Loucy (cell line): Measurements from ENCODE around the gene PLEKHA1.

Experiments
- EZH2phosphoT487 ChIP-seq: fragments of 200-600 bp; IDR thresholded peaks from 2 replicates; pipeline ENCODE4 v1.6.1; 2018; ENCODE audit warnings: antibody characterized with exemption, mild to moderate bottlenecking, moderate library complexity, borderline replicate concordance
- TF ChIP-seq, protein P1 (sequence below): fragments of 200-600 bp; sonication (generic); conservative IDR thresholded peaks from 2 replicates; pipeline ENCODE4 v1.5.1; 2014; ENCODE audit warnings: mild to moderate bottlenecking, antibody characterized with exemption, low read length

DNA sequence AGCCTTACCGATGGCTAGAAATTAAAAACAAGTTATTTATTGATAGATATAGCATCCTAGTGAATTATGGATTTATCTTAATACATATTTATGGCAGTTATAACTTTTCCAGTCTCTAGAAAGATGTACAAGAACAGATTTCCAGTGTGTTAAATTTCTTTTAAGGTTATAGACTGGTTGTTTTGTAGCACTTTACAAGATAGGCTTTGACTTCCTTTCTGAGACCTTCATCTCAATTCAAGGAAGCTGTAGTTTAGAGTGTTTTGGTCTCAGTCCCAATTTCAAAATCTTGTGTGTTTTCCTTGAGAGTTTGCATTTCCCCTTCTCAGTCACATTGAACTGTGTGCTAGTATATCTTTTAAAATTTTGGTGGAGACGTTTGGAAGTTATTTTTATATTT is 30.1 kb downstream of the PLEKHA1 start:
- TF ChIP-seq, protein P1, sequence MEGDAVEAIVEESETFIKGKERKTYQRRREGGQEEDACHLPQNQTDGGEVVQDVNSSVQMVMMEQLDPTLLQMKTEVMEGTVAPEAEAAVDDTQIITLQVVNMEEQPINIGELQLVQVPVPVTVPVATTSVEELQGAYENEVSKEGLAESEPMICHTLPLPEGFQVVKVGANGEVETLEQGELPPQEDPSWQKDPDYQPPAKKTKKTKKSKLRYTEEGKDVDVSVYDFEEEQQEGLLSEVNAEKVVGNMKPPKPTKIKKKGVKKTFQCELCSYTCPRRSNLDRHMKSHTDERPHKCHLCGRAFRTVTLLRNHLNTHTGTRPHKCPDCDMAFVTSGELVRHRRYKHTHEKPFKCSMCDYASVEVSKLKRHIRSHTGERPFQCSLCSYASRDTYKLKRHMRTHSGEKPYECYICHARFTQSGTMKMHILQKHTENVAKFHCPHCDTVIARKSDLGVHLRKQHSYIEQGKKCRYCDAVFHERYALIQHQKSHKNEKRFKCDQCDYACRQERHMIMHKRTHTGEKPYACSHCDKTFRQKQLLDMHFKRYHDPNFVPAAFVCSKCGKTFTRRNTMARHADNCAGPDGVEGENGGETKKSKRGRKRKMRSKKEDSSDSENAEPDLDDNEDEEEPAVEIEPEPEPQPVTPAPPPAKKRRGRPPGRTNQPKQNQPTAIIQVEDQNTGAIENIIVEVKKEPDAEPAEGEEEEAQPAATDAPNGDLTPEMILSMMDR: no peak
- no peak for TF ChIP-seq EZH2phosphoT487
